A549 (cell line): ENCODE results near the gene GSTA1. TPM values are rescaled to one million over a fixed set of nuclear protein-coding genes. Genes with fewer than 3 reads are reported as not detected.

ENCODE experiments used
- ATAC-seq, 2 experiments: fragments of 200-7000 bp in 1 of 2; fragments of >200 bp in 1 of 2; cut with Nextera tagmentation in 1 of 2; cut with Tn5 transposase in 1 of 2; 3 replicates each; pipeline versions ENCODE4 v1.8.0 to v1.9.1; 2018 to 2020; ENCODE audit warnings: mild to moderate bottlenecking in 1 of 2, moderate library complexity in 1 of 2
- CTCF ChIA-PET: fragments of 300-600 bp; sonication (Branson Sonifier 250); formaldehyde crosslinking; extraction: SDS; loops from one replicate; lab custom pipeline; 2021; ENCODE audit warnings: antibody characterized with exemption, inconsistent platforms; lab: Yijun Ruan, JAX
- POLR2A ChIA-PET: fragments of 350-600 bp; formaldehyde crosslinking; extraction: SDS; loops from one replicate; lab custom pipeline; 2021; ENCODE audit warnings: antibody characterized with exemption, inconsistent platforms; lab: Yijun Ruan, JAX
- DNase-seq, 2 experiments: peaks; one replicate each; pipeline versions ENCODE4 v3.0.0 to v3.0.0-alpha.2; 2011 to 2016; ENCODE audit warnings: low read depth in 1 of 2, low spot score in 1 of 2
- FAIRE-seq: peaks from 2 replicates; lab custom pipeline; 2011; peaks lifted over from hg19 to GRCh38; lab: Jason Lieb, UNC
- H3K27ac ChIP-seq, 2 experiments: fragments of >200 bp; sonication (Bioruptor Twin); formaldehyde crosslinking; 3 replicates each; pipeline ENCODE4 v1.5.1; 2016 to 2017
- H3K4me1 ChIP-seq: fragments of >200 bp; sonication (Bioruptor Twin); formaldehyde crosslinking; 3 replicates; pipeline ENCODE4 v1.6.1; 2016
- H3K4me2 ChIP-seq: fragments of >200 bp; sonication (Bioruptor Twin); formaldehyde crosslinking; 3 replicates; pipeline ENCODE4 v1.6.1; 2016
- H3K4me3 ChIP-seq: fragments of >200 bp; sonication (Bioruptor Twin); formaldehyde crosslinking; 3 replicates; pipeline ENCODE4 v1.5.1; 2016
- H3K9me3 ChIP-seq: fragments of >200 bp; sonication (Bioruptor Twin); formaldehyde crosslinking; 3 replicates; pipeline ENCODE4 v1.6.1; 2016
- BHLHE40 ChIP-seq: IDR thresholded peaks from 2 replicates; pipeline ENCODE4 v1.6.1; 2012; ENCODE audit warnings: low read depth, low read length, inconsistent platforms
- CBX8 ChIP-seq: fragments of 200-600 bp; sonication (generic); IDR thresholded peaks from 2 replicates; pipeline ENCODE4 v1.6.1; 2016
- CHD2 ChIP-seq: fragments of 150-350 bp; IDR thresholded peaks from 2 replicates; pipeline ENCODE4 v1.6.1; 2014; ENCODE audit warnings: low read length; ENCODE audit not compliant: partially characterized antibody
- EHF ChIP-seq: fragments of 250-450 bp; sonication (Bioruptor Pico); IDR thresholded peaks from 2 replicates; pipeline ENCODE4 v1.5.0; 2020; ENCODE audit warnings: mild to moderate bottlenecking
- GATA3 ChIP-seq: IDR thresholded peaks from 2 replicates; pipeline ENCODE4 v1.6.1; 2012; ENCODE audit warnings: borderline replicate concordance
- HDAC2 ChIP-seq: fragments of 200-600 bp; sonication (generic); IDR thresholded peaks from 2 replicates; pipeline ENCODE4 v1.6.1; 2016
- POLR2AphosphoS2 ChIP-seq: conservative IDR thresholded peaks from 2 replicates; pipeline ENCODE4 v1.6.1; 2012; ENCODE audit warnings: low read length, improper control_type of control experiment, inconsistent platforms
- RFX5 ChIP-seq: fragments of 450-650 bp; IDR thresholded peaks from 2 replicates; pipeline ENCODE4 v1.7.1; 2014; ENCODE audit warnings: antibody characterized with exemption, mild to moderate bottlenecking, moderate library complexity
- RNF2 ChIP-seq: fragments of 200-600 bp; sonication (generic); IDR thresholded peaks from 2 replicates; pipeline ENCODE4 v1.6.1; 2016; ENCODE audit warnings: low read depth, mild to moderate bottlenecking, antibody characterized with exemption, moderate library complexity, borderline replicate concordance
- ZFP36 ChIP-seq: fragments of 450-650 bp; IDR thresholded peaks from 2 replicates; pipeline ENCODE4 v1.6.1; 2014; ENCODE audit warnings: borderline replicate concordance; ENCODE audit not compliant: partially characterized antibody
- ZSCAN20 ChIP-seq: fragments of 250-450 bp; sonication (Bioruptor Pico); IDR thresholded peaks from 2 replicates; pipeline ENCODE4 v1.8.0; 2022; ENCODE audit warnings: mild to moderate bottlenecking, moderate library complexity
- WGBS: methylation state at CpG from one replicate; pipeline ENCODE4 v1.1.6; 2017; ENCODE audit errors: missing lambda C conversion rate; 5-methylcytosine and 5-hydroxymethylcytosine counted together
- polyA plus RNA-seq, 4 experiments: library from polyadenylated mRNA; depleted of rRNA in 3 of 4; stranded (reverse); fragments of >200 nt; fragmentation: RNase III in 1 of 4; extraction: RNeasy Plus Mini Kit Qiagen cat#74134 plus additional on column Dnase treatment in 1 of 4; gene quantifications; 2 replicates in 3 of 4; 3 replicates in 1 of 4; pipeline ENCODE4 v1.2.3, GENCODE V29; 2011 to 2017
- TF ChIP-seq, protein P1 (sequence below): fragments of >200 bp; sonication (Bioruptor Twin); formaldehyde crosslinking; IDR thresholded peaks from 2 replicates; pipeline ENCODE4 v1.6.1; 2016

The GSTA1 gene
- polyA plus RNA-seq, 2 of the 4 experiments (the other 2 are of a cell fraction), result 0.93 TPM; not detected in 1

DNA sequence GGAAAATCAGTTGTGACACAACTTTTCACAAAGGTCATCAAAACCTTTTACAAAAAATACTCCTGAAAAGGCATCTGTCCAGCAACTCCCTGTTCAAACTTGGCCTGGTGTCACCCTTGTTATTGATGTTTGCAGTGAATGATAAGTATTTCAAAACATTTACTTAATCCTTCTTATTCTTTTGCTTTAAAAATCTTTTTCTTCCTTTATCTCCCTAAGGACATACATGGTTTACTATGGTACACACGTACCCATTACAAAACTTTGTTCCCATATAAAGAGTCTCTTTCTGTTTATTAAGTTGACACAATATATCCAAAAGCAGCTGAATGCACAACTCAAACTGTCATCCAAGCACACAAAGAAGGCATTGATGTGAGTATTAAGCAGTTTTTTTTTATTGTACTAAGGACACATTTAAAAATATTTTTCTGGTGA, 57.8 kb downstream of the GSTA1 start:
- H3K4me3 ChIP-seq, result no peak overlapping the region
- 30% methylated on average over 1 of the region's 1 CpG for WGBS
- H3K9me3 ChIP-seq, result no peaks in the 10 kb centered on the region
- TF ChIP-seq EHF (CRISPR knock-in tag), result no peak
- TF ChIP-seq POLR2AphosphoS2, result no peak
- FAIRE-seq (no peak), DNase-seq (no peak), ATAC-seq (no peak)
- H3K4me2 ChIP-seq, result no peak overlapping the region
- H3K4me1 ChIP-seq, result no peaks in the 10 kb centered on the region
- POLR2A ChIA-PET, result no interaction called here
- CTCF ChIA-PET, result no interaction called here
- no peak overlapping the region for H3K27ac ChIP-seq

DNA sequence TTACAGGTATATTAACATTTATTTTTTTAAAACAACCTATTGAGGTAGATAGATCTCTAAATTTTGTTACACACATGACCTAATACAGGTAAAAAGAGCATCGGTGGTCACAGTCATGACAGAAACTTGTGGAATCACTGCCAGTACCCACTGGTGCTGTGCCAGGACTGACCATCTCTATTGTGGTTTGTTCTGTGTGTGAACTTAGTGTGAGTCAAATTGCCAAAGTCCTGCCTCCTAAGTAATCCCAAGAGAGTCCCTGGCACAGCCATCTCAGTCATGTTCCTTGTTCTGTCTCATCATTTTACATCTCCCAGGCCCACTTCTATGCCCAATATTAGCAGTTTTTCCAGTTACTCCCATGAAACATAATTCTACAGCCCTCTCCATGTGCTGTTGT, 61.7 kb downstream of the GSTA1 start:
- DNase-seq (no peak), ATAC-seq (no peak), FAIRE-seq (no peak)
- ChIA-PET POLR2A (no interaction called here), CTCF (no interaction called here)
- Histone ChIP-seq H3K4me2 (no peak overlapping the region), H3K9me3 (no peaks in the 10 kb centered on the region), H3K27ac (no peak overlapping the region), H3K4me1 (no peaks in the 10 kb centered on the region), H3K4me3 (no peak overlapping the region)
- 30% methylated on average over 1 of the region's 1 CpG for WGBS
- TF ChIP-seq BHLHE40, result no peak
- no peak for TF ChIP-seq GATA3
- TF ChIP-seq ZFP36, result no peak
- TF ChIP-seq, protein P1, sequence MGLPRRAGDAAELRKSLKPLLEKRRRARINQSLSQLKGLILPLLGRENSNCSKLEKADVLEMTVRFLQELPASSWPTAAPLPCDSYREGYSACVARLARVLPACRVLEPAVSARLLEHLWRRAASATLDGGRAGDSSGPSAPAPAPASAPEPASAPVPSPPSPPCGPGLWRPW, result no peak
- TF ChIP-seq RNF2, result no peak
- no peak for TF ChIP-seq CBX8
- TF ChIP-seq ZSCAN20 (CRISPR knock-in tag), result no peak
- TF ChIP-seq HDAC2, result no peak
- no peak for TF ChIP-seq CHD2
- TF ChIP-seq RFX5, result no peak

Other genes with a start within 250 kb of the GSTA1 start
- gene TRAM2, start 226.8 kb downstream of the GSTA1 start, polyA plus RNA-seq (2011; rRNA removed), result 25.4 and 25.6 TPM in 2 replicates
- 16.4 to 18.9 TPM (median 18.9 TPM) in 3 replicates for gene TRAM2, start 226.8 kb downstream of the GSTA1 start, polyA plus RNA-seq (2017; fragmentation: RNase III; extraction: RNeasy Plus Mini Kit Qiagen cat#74134 plus additional on column Dnase treatment)
- gene TMEM14A, start 132.7 kb downstream of the GSTA1 start, polyA plus RNA-seq (2011; rRNA removed), result 40.5 and 63.8 TPM in 2 replicates
- 49.8 to 53.4 TPM (median 52.7 TPM) in 3 replicates for gene TMEM14A, start 132.7 kb downstream of the GSTA1 start, polyA plus RNA-seq (2017; fragmentation: RNase III; extraction: RNeasy Plus Mini Kit Qiagen cat#74134 plus additional on column Dnase treatment)
- 0.68 and 0.70 TPM in 2 replicates for gene GSTA2, start 40.3 kb downstream of the GSTA1 start, polyA plus RNA-seq (2011; rRNA removed)
- gene GSTA2, start 40.3 kb downstream of the GSTA1 start, polyA plus RNA-seq (2017; fragmentation: RNase III; extraction: RNeasy Plus Mini Kit Qiagen cat#74134 plus additional on column Dnase treatment), result 0.10 TPM in 1 of 3 replicates, not detected in the others
- not detected in 2 replicates for gene GSTA5, start 37.0 kb upstream of the GSTA1 start, polyA plus RNA-seq (2011; rRNA removed)
- not detected in 3 replicates for gene GSTA5, start 37.0 kb upstream of the GSTA1 start, polyA plus RNA-seq (2017; fragmentation: RNase III; extraction: RNeasy Plus Mini Kit Qiagen cat#74134 plus additional on column Dnase treatment)
- not detected in 2 replicates for gene GSTA3, start 105.9 kb upstream of the GSTA1 start, polyA plus RNA-seq (2011; rRNA removed)
- not detected in 3 replicates for gene GSTA3, start 105.9 kb upstream of the GSTA1 start, polyA plus RNA-seq (2017; fragmentation: RNase III; extraction: RNeasy Plus Mini Kit Qiagen cat#74134 plus additional on column Dnase treatment)
- gene GSTA4, start 191.5 kb upstream of the GSTA1 start, polyA plus RNA-seq (2011; rRNA removed), result 29.2 and 30.6 TPM in 2 replicates
- 12.6 to 13.3 TPM (median 12.8 TPM) in 3 replicates for gene GSTA4, start 191.5 kb upstream of the GSTA1 start, polyA plus RNA-seq (2017; fragmentation: RNase III; extraction: RNeasy Plus Mini Kit Qiagen cat#74134 plus additional on column Dnase treatment)